GM23338 (cell line): ENCODE data around the gene CBARP. TPM values are rescaled to one million over a fixed set of nuclear protein-coding genes. Genes with fewer than 3 reads are reported as not detected.
A peak's percentile ranks its signal among the peaks of the same experiment; 100 is the strongest.

Experiments used
- ATAC-seq: fragments of 200-7000 bp; cut with Tn5 transposase; 3 replicates; pipeline ENCODE4 v1.9.1; 2020
- DNase-seq: peaks from one replicate; pipeline ENCODE4 v3.0.0-alpha.2; 2015; ENCODE audit warnings: low spot score
- H2AFZ ChIP-seq: fragments of 200-600 bp; sonication (generic); 2 replicates; pipeline ENCODE4 v1.8.0; 2016; ENCODE audit warnings: antibody characterized with exemption, mild to moderate bottlenecking, moderate library complexity
- H3F3A ChIP-seq: fragments of 200-600 bp; sonication (generic); replicated peaks from 2 replicates; pipeline ENCODE4 v1.8.0; 2017; ENCODE audit warnings: antibody characterized with exemption, mixed run types, low read depth
- H3K27ac ChIP-seq: fragments of 200-600 bp; sonication (generic); 2 replicates; pipeline ENCODE4 v1.6.1; 2016; ENCODE audit warnings: low read depth
- H3K27me3 ChIP-seq: fragments of 200-600 bp; sonication (generic); 2 replicates; pipeline ENCODE4 v1.8.0; 2016; ENCODE audit warnings: mild to moderate bottlenecking, mixed run types, moderate library complexity; ENCODE audit not compliant: insufficient read depth
- H3K36me3 ChIP-seq: fragments of 200-600 bp; sonication (generic); 2 replicates; pipeline ENCODE4 v1.8.0; 2016; ENCODE audit warnings: mild to moderate bottlenecking; ENCODE audit not compliant: insufficient read depth
- H3K4me1 ChIP-seq: fragments of 200-600 bp; sonication (generic); 2 replicates; pipeline ENCODE4 v1.8.0; 2016; ENCODE audit warnings: mild to moderate bottlenecking, moderate library complexity; ENCODE audit not compliant: insufficient read depth
- H3K4me2 ChIP-seq: fragments of 200-600 bp; sonication (generic); 2 replicates; pipeline ENCODE4 v1.7.1; 2017; ENCODE audit warnings: mixed run types
- H3K4me3 ChIP-seq: fragments of 200-600 bp; sonication (generic); 2 replicates; pipeline ENCODE4 v1.6.1; 2016; ENCODE audit warnings: mixed run types
- H3K79me2 ChIP-seq: fragments of 200-600 bp; sonication (generic); replicated peaks from 2 replicates; pipeline ENCODE4 v1.8.0; 2017; ENCODE audit warnings: mild to moderate bottlenecking; ENCODE audit not compliant: insufficient read depth
- H3K9me2 ChIP-seq: fragments of 200-600 bp; sonication (generic); 2 replicates; pipeline ENCODE4 v1.8.0; 2017; ENCODE audit not compliant: insufficient read depth
- H4K20me1 ChIP-seq: fragments of 200-600 bp; sonication (generic); replicated peaks from 2 replicates; pipeline ENCODE4 v1.8.0; 2017; ENCODE audit warnings: mild to moderate bottlenecking; ENCODE audit not compliant: insufficient read depth
- H3K27ac Mint-ChIP-seq: 2 replicates; pipeline ENCODE4 v1.8.0; 2020; ENCODE audit warnings: inconsistent platforms, mild to moderate bottlenecking, moderate library complexity, mixed read lengths
- H3K27me3 Mint-ChIP-seq: 3 replicates; pipeline ENCODE4 v1.8.0; 2022; ENCODE audit warnings: low read depth, mild to moderate bottlenecking, moderate library complexity, mixed read lengths, inconsistent platforms; ENCODE audit not compliant: insufficient read depth, poor library complexity
- H3K36me3 Mint-ChIP-seq: 3 replicates; pipeline ENCODE4 v1.8.0; 2021; ENCODE audit warnings: low read depth, mild to moderate bottlenecking, inconsistent platforms, moderate library complexity, mixed read lengths
- H3K4me1 Mint-ChIP-seq: 3 replicates; pipeline ENCODE4 v1.8.0; 2020; ENCODE audit warnings: mild to moderate bottlenecking, inconsistent platforms, mixed read lengths
- H3K4me3 Mint-ChIP-seq: 3 replicates; pipeline ENCODE4 v1.8.0; 2021; ENCODE audit warnings: moderate library complexity, mild to moderate bottlenecking, inconsistent platforms, mixed read lengths
- H3K9me3 Mint-ChIP-seq: 3 replicates; pipeline ENCODE4 v1.8.0; 2020; ENCODE audit warnings: moderate library complexity, mild to moderate bottlenecking, inconsistent platforms, mixed read lengths
- CREB1 ChIP-seq: fragments of 250-450 bp; sonication (Bioruptor Pico); IDR thresholded peaks from 2 replicates; pipeline ENCODE4 v1.5.0; 2020; ENCODE audit warnings: low read depth, mild to moderate bottlenecking, moderate library complexity
- CTCF ChIP-seq, 2 experiments: fragments of 200-600 bp in 1 of 2; sonication (generic) in 1 of 2; conservative IDR thresholded peaks; 2 replicates each; pipeline versions ENCODE4 v1.5.1 to v1.6.1; 2016 to 2017; ENCODE audit warnings: antibody characterized with exemption in 2 of 2, low read depth in 2 of 2, mild to moderate bottlenecking in 2 of 2, moderate library complexity in 1 of 2
- ETS1 ChIP-seq: IDR thresholded peaks from 2 replicates; pipeline ENCODE4 v1.6.1; 2016; ENCODE audit warnings: antibody characterized with exemption
- EZH2 ChIP-seq: fragments of 200-600 bp; sonication (generic); IDR thresholded peaks from one replicate; pipeline ENCODE4 v1.8.0; 2017; ENCODE audit warnings: antibody characterized with exemption, mild to moderate bottlenecking, low read depth; ENCODE audit not compliant: unreplicated experiment
- EZH2phosphoT487 ChIP-seq: fragments of 200-600 bp; sonication (generic); IDR thresholded peaks from one replicate; pipeline ENCODE4 v1.8.1; 2018; ENCODE audit warnings: antibody characterized with exemption; ENCODE audit not compliant: unreplicated experiment
- JUNB ChIP-seq: IDR thresholded peaks from one replicate; pipeline ENCODE4 v1.6.1; 2016; ENCODE audit warnings: antibody characterized with exemption; ENCODE audit not compliant: unreplicated experiment
- NANOG ChIP-seq: IDR thresholded peaks from 2 replicates; pipeline ENCODE4 v1.6.1; 2016; ENCODE audit warnings: antibody characterized with exemption, borderline replicate concordance
- POLR2AphosphoS5 ChIP-seq: IDR thresholded peaks from 2 replicates; pipeline ENCODE4 v1.6.1; 2016; ENCODE audit warnings: antibody characterized with exemption, low read depth
- REST ChIP-seq: IDR thresholded peaks from one replicate; pipeline ENCODE4 v1.6.1; 2018; ENCODE audit warnings: antibody characterized with exemption; ENCODE audit not compliant: unreplicated experiment
- STAT1 ChIP-seq: IDR thresholded peaks from one replicate; pipeline ENCODE4 v1.6.1; 2016; ENCODE audit warnings: antibody characterized with exemption; ENCODE audit not compliant: unreplicated experiment
- ZNF114 ChIP-seq: fragments of 250-450 bp; sonication (Bioruptor Pico); IDR thresholded peaks from 2 replicates; pipeline ENCODE4 v1.5.0; 2020; ENCODE audit warnings: mild to moderate bottlenecking, moderate library complexity
- ZNF331 ChIP-seq: fragments of 250-450 bp; sonication (Bioruptor Pico); IDR thresholded peaks from 2 replicates; pipeline ENCODE4 v1.5.0; 2020; ENCODE audit warnings: low read depth, mild to moderate bottlenecking, moderate library complexity
- ZNF462 ChIP-seq: fragments of 250-450 bp; sonication (Bioruptor Pico); IDR thresholded peaks from 2 replicates; pipeline ENCODE4 v1.5.0; 2020; ENCODE audit warnings: mild to moderate bottlenecking, moderate library complexity
- long read RNA-seq: library from polyadenylated mRNA; unstranded; transcript quantifications from one replicate; pipeline ENCODE4 v2.0.0, GENCODE V29; 2020; ENCODE audit not compliant: unreplicated experiment
- polyA plus RNA-seq: library from polyadenylated mRNA; unstranded; fragments of >200 nt; fragmentation: Nextera tagmentation; extraction: Ambion mirVana; gene quantifications from 2 replicates; pipeline ENCODE4 v1.2.1, GENCODE V29; 2016
- total RNA-seq: library from RNA; depleted of rRNA; stranded (reverse); fragments of >200 nt; shearing (Covaris generic); gene quantifications from 2 replicates; pipeline ENCODE4 v1.2.3, GENCODE V29; 2014; rRNA removed

CBARP gene
- total RNA-seq (10.8 and 14.1 TPM in 2 replicates), polyA plus RNA-seq (2.0 TPM in 2 replicates)
- long read RNA-seq, partial matches to known transcripts, result 0 of 1 reads
- long read RNA-seq, other reads (novel, unspliced or antisense), result 1 of 1 reads

GRCh38 chr19:1237754-1238368, at the start of gene CBARP:
CBARP (minus strand) TSS chr19:1238005; CDS start chr19:1236100, 1,905 bp downstream.
- no peak within 1 kb of the TSS for H2AFZ ChIP-seq
- DNase-seq, result no peak
- Mint-ChIP-seq H3K4me3 (peak within 1 kb of the TSS; percentile 79), H3K27me3 (peaks cover 6% of the 10 kb centered on the region), H3K27ac (no peak within 1 kb of the TSS), H3K9me3 (no peaks in the 10 kb centered on the region; the same call in 2 of the 3 replicates), H3K4me1 (peaks cover 17% of the 10 kb centered on the region), H3K36me3 (no peaks in the 10 kb centered on the region)
- peaks cover 12% of the 10 kb centered on the region; the same call in 1 of the 2 replicates for H3K4me1 ChIP-seq
- H3K36me3 ChIP-seq, result no peaks in the 10 kb centered on the region
- H3K4me3 ChIP-seq, result peak within 1 kb of the TSS; percentile 83
- H3F3A ChIP-seq, result peaks cover 24% of the 10 kb centered on the region
- H3K27me3 ChIP-seq, result no peaks in the 10 kb centered on the region
- H3K79me2 ChIP-seq, result peaks cover 3% of the 10 kb centered on the region
- no peak within 1 kb of the TSS for H3K27ac ChIP-seq
- H3K4me2 ChIP-seq, result peak within 1 kb of the TSS; percentile 90
- no peaks in the 10 kb centered on the region for H3K9me2 ChIP-seq
- H4K20me1 ChIP-seq, result 0 out of 2 replicates have a peak, but pooled peaks cover 1% of the 10 kb centered on the region
- ATAC-seq, result peak; percentile 7
- no peak for TF ChIP-seq STAT1
- TF ChIP-seq ZNF331 (CRISPR knock-in tag), result no peak
- no peak for TF ChIP-seq ZNF114 (CRISPR knock-in tag)
- no peak for TF ChIP-seq ETS1
- TF ChIP-seq EZH2, result no peak
- TF ChIP-seq NANOG, result no peak
- no peak for TF ChIP-seq JUNB
- TF ChIP-seq POLR2AphosphoS5, result no peak; the same call in none of the 2 replicates
- no peak for TF ChIP-seq ZNF462
- TF ChIP-seq REST, result no peak
- TF ChIP-seq CTCF (conservative IDR thresholded peaks at IDR 0.05; ENCODE audit: low read depth in 2 of 2), result no peak
- TF ChIP-seq CREB1, result no peak
- TF ChIP-seq EZH2phosphoT487, result no peak
